Small intestine (tissue), 7 donors: ENCODE measurements around the gene MAPK11. TPM values are rescaled to one million over a fixed set of nuclear protein-coding genes. Genes with fewer than 3 reads are reported as not detected.

Source experiments
- DNase-seq, 2 donors: peaks; one replicate each; pipeline versions ENCODE4 v3.0.0 to v3.0.0-alpha.2; 2013
- FAIRE-seq: peaks from 2 replicates; lab custom pipeline; 2012; peaks lifted over from hg19 to GRCh38; lab: Jason Lieb, UNC
- H3K27ac ChIP-seq, 3 donors: one replicate each; pipeline ENCODE4 v1.5.1; 2013; ENCODE audit warnings: low read length in 2 of 3, mild to moderate bottlenecking in 2 of 3, control low read depth in 1 of 3, inconsistent platforms in 1 of 3, low read depth in 1 of 3, moderate library complexity in 1 of 3
- H3K27me3 ChIP-seq, 3 donors: one replicate each; pipeline ENCODE4 v1.6.1; 2013; ENCODE audit warnings: low read length in 3 of 3, inconsistent platforms in 1 of 3; ENCODE audit not compliant: control insufficient read depth in 3 of 3, insufficient read depth in 3 of 3
- H3K36me3 ChIP-seq, 3 donors: one replicate each; pipeline ENCODE4 v1.6.1; 2013; ENCODE audit warnings: low read length in 3 of 3, inconsistent platforms in 1 of 3, low read depth in 1 of 3, mild to moderate bottlenecking in 1 of 3, moderate library complexity in 1 of 3; ENCODE audit not compliant: control insufficient read depth in 3 of 3, insufficient read depth in 2 of 3
- H3K4me1 ChIP-seq, 3 donors: one replicate each; pipeline ENCODE4 v1.6.1; 2013; ENCODE audit warnings: low read length in 2 of 3, inconsistent platforms in 1 of 3, low read depth in 1 of 3, mild to moderate bottlenecking in 1 of 3, moderate library complexity in 1 of 3; ENCODE audit not compliant: control insufficient read depth in 3 of 3, insufficient read depth in 2 of 3
- H3K4me3 ChIP-seq, 3 donors: one replicate each; pipeline ENCODE4 v1.5.1; 2013; ENCODE audit warnings: low read length in 3 of 3, control low read depth in 1 of 3, inconsistent platforms in 1 of 3, low read depth in 1 of 3, mild to moderate bottlenecking in 1 of 3, moderate library complexity in 1 of 3
- H3K9me3 ChIP-seq, 2 donors: one replicate each; pipeline ENCODE4 v1.6.1; 2013; ENCODE audit warnings: low read depth in 1 of 2, low read length in 1 of 2; ENCODE audit not compliant: control insufficient read depth in 2 of 2, insufficient read depth in 1 of 2
- WGBS, 3 donors: extraction: QIAGEN DNeasy Blood & Tissue Kit; methylation state at CpG; one replicate each; pipeline ENCODE4 v1.1.7; 2013; 5-methylcytosine and 5-hydroxymethylcytosine counted together
- polyA plus RNA-seq, 4 donors: library from polyadenylated mRNA; stranded (reverse) in 3 of 4; unstranded in 1 of 4; fragments of 200-250 nt in 3 of 4; fragments of 120-200 nt in 1 of 4; gene quantifications; one replicate each; pipeline versions ENCODE4 v1.2.1 to v1.2.3, GENCODE V29; 2013
- donor health status: healthy with polysubstance abuse.
- donor health status: control.
- donor health status: control.
- donor health status: Bipolar disorder and iron deficiency.
- donor health status: healthy.

The MAPK11 gene
- polyA plus RNA-seq, 4 donors, result 2.2 to 7.9 (median 2.4) TPM; not detected in 1

DNA sequence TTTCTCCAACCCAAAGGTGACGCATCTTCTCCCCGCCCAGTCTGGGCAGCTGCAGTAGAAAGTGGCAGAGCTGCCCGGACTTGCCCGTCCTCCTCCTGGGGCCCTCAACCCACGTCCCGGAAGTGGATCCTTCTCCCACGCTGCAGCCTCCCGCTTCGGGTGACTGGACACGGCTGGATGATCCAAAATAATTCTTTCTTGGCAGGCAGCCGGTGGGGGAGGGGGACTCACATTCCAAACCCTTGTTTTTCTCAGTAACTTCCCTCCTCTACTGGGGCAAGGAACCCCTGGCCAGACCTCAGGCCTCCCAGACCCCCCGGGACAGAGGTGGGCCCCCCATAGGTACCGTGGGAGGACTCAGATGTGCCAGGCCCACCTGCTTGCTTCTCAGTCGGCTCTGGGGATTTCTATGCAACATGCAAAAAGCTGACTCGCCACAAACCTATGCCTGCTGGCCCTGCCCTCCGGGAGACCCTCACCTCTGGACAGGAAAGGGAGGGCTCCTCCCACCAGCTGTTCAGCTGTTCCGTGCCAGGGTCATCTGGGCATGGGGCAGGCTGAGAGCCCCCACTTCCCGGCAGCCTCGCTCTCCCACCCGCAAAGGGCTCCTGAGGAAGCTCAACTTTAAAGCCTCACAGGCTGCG, 35.9 kb upstream of the MAPK11 start:
- no peaks in the 10 kb centered on the region for H3K27me3 ChIP-seq
- DNase-seq (peak; percentile 61 to 89), FAIRE-seq (no peak)
- peak overlapping the region; percentile 65 to 93 (median 85) for H3K27ac ChIP-seq
- H3K36me3 ChIP-seq, result peaks cover 0 to 43% (median 0%) of the 10 kb centered on the region in 3 donors
- WGBS, 3 donors, result 3 to 6% (median 5%) methylated on average over 18 to 21 of the region's 21 CpGs
- peaks cover 2 to 68% (median 34%) of the 10 kb centered on the region in 3 donors for H3K4me1 ChIP-seq
- no peaks in the 10 kb centered on the region for H3K9me3 ChIP-seq
- peak overlapping the region; percentile 89 to 97 (median 90) for H3K4me3 ChIP-seq

DNA sequence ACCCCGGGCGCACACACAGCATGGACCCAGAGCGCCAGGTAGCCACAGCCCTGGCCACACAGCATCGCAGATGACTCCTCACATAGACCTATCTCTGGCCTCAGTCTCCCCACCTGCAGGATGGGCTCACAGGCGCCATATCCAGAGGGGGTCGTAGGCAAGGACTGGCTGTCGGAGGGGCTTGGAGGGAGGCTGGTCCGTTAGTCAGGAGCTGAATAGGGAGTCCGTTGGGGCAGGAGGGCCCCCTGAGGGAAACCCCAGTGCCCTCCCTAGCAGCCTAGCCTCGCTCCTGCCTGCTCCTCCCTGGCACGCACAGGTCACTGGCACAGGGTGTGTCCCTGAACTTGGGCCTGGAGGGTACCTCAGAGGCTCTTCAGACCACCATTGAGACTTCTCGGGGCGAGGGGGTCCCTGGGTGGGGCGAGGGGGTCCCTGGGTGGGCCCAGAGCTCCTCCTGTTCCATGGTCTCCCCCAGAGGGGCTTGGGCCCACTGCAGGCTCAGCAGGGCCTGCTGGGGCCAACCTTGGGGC, 35.3 kb upstream of the MAPK11 start:
- DNase-seq (peak in 1 of 2 donors; percentile 76), FAIRE-seq (no peak)
- Histone ChIP-seq H3K4me1 (peaks cover 2 to 74% (median 39%) of the 10 kb centered on the region in 3 donors), H3K9me3 (no peaks in the 10 kb centered on the region), H3K36me3 (peaks cover 0 to 46% (median 0%) of the 10 kb centered on the region in 3 donors), H3K4me3 (peak overlapping the region; percentile 6 to 97 (median 89)), H3K27me3 (no peaks in the 10 kb centered on the region), H3K27ac (peak overlapping the region; percentile 65 to 93 (median 85))
- WGBS, 3 donors, result 40 to 57% (median 48%) methylated on average over 12 to 14 of the region's 14 CpGs

DNA sequence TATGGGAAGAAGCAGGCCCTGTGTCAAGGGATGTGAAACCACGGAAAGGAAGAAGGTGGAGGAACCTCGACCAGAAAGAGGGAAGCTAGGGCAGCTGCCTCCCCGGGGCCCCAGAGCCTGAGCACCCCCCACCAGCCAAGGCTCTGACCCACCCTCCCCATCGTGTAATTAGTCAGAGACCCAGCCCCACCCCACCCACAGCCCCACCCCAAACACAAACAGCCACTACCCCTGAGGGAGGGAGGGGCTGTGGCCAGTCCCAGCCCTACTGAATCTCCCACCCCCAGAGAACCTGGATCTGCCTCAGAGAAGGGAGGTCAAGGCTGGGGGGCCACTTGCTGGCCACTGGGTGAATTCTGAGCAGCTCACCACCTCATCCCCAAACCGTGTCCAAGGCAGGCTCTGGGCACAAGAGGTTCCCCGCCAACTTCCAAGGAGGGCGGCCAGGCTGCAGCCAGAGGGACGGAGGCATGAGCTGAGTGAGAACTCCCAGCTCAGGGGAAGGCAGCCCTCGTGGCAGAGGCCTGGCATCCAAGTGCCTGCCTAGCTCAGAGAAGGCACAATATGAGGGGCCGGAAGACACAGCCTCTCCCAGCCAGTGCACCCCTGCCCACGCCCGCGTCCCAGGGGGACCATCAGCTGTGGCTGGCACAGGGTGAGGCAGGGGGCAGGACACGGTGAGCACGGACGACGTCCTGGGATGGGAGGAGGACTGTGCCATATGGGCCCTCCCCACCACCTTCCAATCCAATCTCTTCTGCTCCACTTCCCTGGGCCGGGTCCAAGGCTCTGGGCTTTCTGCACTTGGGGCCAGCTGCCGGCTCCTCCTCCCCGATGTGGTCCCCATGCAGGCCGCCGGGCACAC, 34.6 kb upstream of the MAPK11 start:
- peak; percentile 36 to 58 for DNase-seq
- WGBS, 3 donors, result 33 to 43% (median 35%) methylated on average over 20 to 22 of the region's 22 CpGs

DNA sequence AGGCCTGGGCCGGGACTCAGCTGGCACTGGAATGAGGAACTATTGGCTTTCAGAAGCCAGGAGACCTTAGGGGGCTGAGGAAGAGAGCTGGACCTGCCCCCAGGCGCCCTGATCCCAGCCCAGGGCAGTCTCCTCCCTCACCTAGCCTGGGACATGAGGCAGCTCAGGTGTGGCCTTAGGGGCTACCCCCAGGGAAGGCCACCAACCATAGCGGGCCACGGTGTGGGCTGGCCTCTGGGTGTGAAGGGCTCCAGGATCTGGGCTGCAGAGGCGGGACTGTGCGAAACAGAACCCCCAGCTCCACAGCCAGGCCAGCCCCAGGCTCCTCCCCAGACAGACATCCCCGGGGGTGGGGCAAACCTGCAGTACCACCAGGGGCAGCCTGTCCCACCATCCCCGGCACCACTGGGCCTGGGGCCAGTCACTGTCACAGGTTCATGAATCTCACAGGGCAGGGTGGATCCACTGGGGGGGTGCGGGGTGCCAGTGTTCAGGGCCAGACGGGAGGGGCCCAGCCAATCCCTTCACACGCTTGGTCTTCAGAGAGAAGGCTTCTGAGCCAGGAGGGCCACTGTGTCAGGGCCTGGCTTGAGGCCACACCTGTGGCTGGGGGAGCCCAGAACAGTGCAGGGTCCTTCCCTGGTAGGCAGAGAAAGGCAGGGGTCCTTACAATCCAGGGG, 33.8 kb upstream of the MAPK11 start:
- FAIRE-seq, result no peak
- WGBS, 3 donors, result 34 to 43% (median 36%) methylated on average over 10 to 11 of the region's 11 CpGs

More for the DNA sequence above, 34.6 kb upstream of the MAPK11 start:
- FAIRE-seq, result no peak
- H3K4me1 ChIP-seq, result peaks cover 2 to 76% (median 41%) of the 10 kb centered on the region in 3 donors
- H3K27me3 ChIP-seq, result no peaks in the 10 kb centered on the region
- peak overlapping the region; percentile 74 to 93 (median 85) for H3K27ac ChIP-seq
- H3K4me3 ChIP-seq, result peak overlapping the region in 2 of 3 donors; percentile 6 to 97
- H3K36me3 ChIP-seq, result peaks cover 0 to 43% (median 0%) of the 10 kb centered on the region in 3 donors
- no peaks in the 10 kb centered on the region for H3K9me3 ChIP-seq

DNA sequence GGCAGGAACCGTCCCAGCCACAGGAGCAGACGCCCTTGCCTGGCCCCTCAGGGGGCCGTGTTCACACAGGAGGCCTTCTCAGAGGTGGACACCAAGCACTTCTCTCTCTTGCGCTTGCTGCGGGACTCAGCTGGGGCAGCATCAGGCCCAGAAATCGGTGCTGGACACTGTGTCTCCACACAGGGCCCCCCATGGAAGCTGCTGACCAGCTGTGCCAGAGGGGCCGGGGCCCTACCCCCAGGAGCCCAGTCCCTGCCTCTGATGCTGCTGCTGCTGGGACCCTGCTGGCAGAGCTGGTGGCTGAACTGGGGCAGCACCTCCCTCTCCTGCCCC, 33.3 kb upstream of the MAPK11 start:
- H3K9me3 ChIP-seq, result no peaks in the 10 kb centered on the region
- H3K27me3 ChIP-seq, result no peaks in the 10 kb centered on the region
- 68 to 75% (median 70%) methylated on average over 7 of the region's 7 CpGs for WGBS, 3 donors
- no peak overlapping the region for H3K4me3 ChIP-seq
- H3K4me1 ChIP-seq, result peaks cover 2 to 74% (median 41%) of the 10 kb centered on the region in 3 donors
- H3K27ac ChIP-seq, result peak overlapping the region; percentile 53 to 93 (median 74)
- DNase-seq, result no peak
- peaks cover 0 to 48% (median 0%) of the 10 kb centered on the region in 3 donors for H3K36me3 ChIP-seq
- no peak for FAIRE-seq

More for the DNA sequence above, 33.8 kb upstream of the MAPK11 start:
- Histone ChIP-seq H3K9me3 (no peaks in the 10 kb centered on the region), H3K4me1 (peaks cover 2 to 74% (median 41%) of the 10 kb centered on the region in 3 donors), H3K36me3 (peaks cover 0 to 43% (median 0%) of the 10 kb centered on the region in 3 donors), H3K27me3 (no peaks in the 10 kb centered on the region), H3K4me3 (no peak overlapping the region), H3K27ac (peak overlapping the region; percentile 53 to 93 (median 74))
- peak; percentile 42 to 66 for DNase-seq

DNA sequence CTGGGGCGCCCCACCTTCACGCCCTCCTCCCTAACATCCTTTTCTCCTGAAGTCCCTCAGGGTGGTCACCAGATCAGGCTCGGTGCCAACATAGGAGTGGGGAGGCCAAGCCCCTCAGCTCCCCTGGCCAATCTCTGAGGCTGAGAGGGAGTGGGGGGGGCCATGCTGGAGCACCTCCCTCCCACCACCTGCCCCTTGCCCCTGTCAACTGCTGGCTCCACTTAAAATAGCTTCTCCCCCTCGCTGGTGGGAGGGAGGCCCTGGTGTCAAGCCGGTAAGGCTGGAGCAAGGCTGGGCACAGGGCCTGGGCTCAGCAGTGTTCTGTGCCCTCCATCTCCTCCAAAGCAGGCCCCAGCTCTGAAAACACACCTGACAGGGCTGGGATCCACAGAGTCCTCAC, 32.4 kb upstream of the MAPK11 start:
- Histone ChIP-seq H3K27ac (peak overlapping the region; percentile 53 to 74 (median 71)), H3K27me3 (no peaks in the 10 kb centered on the region), H3K4me1 (peaks cover 6 to 76% (median 41%) of the 10 kb centered on the region in 3 donors), H3K36me3 (peaks cover 0 to 55% (median 0%) of the 10 kb centered on the region in 3 donors), H3K4me3 (no peak overlapping the region), H3K9me3 (no peaks in the 10 kb centered on the region)
- FAIRE-seq (no peak), DNase-seq (no peak)
- WGBS, 3 donors, result 56 to 65% (median 61%) methylated on average over 5 of the region's 5 CpGs

DNA sequence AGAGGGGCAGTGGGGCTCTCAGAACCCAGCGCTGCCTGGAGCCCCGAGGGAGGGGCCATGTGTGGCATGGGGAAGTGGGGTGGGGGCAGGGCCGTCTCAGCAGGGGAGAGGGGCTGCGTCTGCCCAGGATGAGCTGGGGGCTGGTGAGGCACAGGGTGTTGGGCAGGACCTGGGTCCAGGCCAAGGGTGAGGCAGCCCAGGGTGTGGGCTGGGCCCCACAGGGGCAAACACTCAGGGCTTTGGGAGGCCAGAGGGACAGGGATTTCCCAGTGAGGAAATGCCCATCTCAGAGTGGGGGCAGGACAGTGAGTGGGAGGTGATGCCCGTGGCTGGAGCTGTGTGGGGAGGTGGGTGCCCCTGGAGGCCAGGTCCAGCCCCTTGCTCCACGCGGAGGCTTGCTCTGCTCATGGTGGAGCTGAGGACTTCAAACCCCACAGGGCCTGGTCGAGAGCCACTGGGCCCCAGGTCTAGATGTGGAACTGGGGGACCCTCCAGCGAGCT, 31.9 kb upstream of the MAPK11 start:
- DNase-seq (peak; percentile 49 to 65), FAIRE-seq (no peak)
- Histone ChIP-seq H3K27ac (peak overlapping the region; percentile 53 to 71 (median 67)), H3K36me3 (peaks cover 0 to 59% (median 0%) of the 10 kb centered on the region in 3 donors), H3K27me3 (no peaks in the 10 kb centered on the region), H3K9me3 (no peaks in the 10 kb centered on the region), H3K4me3 (no peak overlapping the region), H3K4me1 (peaks cover 9 to 81% (median 44%) of the 10 kb centered on the region in 3 donors)
- WGBS, 3 donors, result 30 to 39% (median 37%) methylated on average over 7 to 9 of the region's 9 CpGs
